Thyroid gland (tissue), 4 donors: ENCODE results near the gene INTS3. TPM values are rescaled to one million over a fixed set of nuclear protein-coding genes. Genes with fewer than 3 reads are reported as not detected.

ENCODE experiments used
- DNase-seq, 2 donors: peaks; one replicate each; pipeline ENCODE4 v3.0.0-alpha.2; 2019
- H3K27ac ChIP-seq, 3 donors: fragments of 200-600 bp; sonication (generic); 1 replicate in 2 of 3; 2 replicates in 1 of 3; pipeline ENCODE4 v1.5.1; 2016 to 2019; ENCODE audit warnings: mild to moderate bottlenecking in 1 of 3, moderate library complexity in 1 of 3
- H3K27me3 ChIP-seq: fragments of 200-600 bp; sonication (generic); one replicate; pipeline ENCODE4 v1.5.1; 2019
- H3K36me3 ChIP-seq, 2 donors: fragments of 200-600 bp; sonication (generic); one replicate each; pipeline ENCODE4 v1.5.1; 2016 to 2019
- H3K4me1 ChIP-seq, 2 donors: fragments of 200-600 bp; sonication (generic); one replicate each; pipeline ENCODE4 v1.5.1; 2017 to 2019
- H3K4me3 ChIP-seq, 3 donors: fragments of 200-600 bp; sonication (generic); replicated peaks in 1 of 3; 1 replicate in 2 of 3; 2 replicates in 1 of 3; pipeline ENCODE4 v1.5.1; 2016; ENCODE audit warnings: mild to moderate bottlenecking in 1 of 3
- H3K9me3 ChIP-seq: fragments of 200-600 bp; sonication (generic); one replicate; pipeline ENCODE4 v1.5.1; 2017
- POLR2A ChIP-seq, 2 donors: fragments of 450-650 bp; IDR thresholded peaks; one replicate each; pipeline ENCODE4 v1.6.1; 2017; ENCODE audit warnings: antibody characterized with exemption in 2 of 2, mild to moderate bottlenecking in 2 of 2, moderate library complexity in 1 of 2
- WGBS, 2 donors: methylation state at CpG; one replicate each; pipeline ENCODE4 v1.1.5; 2017; 5-methylcytosine and 5-hydroxymethylcytosine counted together
- intact Hi-C: fragments of 100-400 bp; cut with DNase I; formaldehyde crosslinking; loops from one replicate; pipeline ENCODE4 v1.15.1; 2023
- microRNA-seq: library from miRNA; unstranded; fragments of <30 nt; microRNA quantifications from one replicate; pipeline ENCODE4, GENCODE V29; 2016
- small RNA-seq: library from RNA; depleted of rRNA; stranded (forward); fragments of <200 nt; gene quantifications from one replicate; pipeline ENCODE3, GENCODE V24; 2016
- total RNA-seq, 4 donors: library from RNA; depleted of rRNA; stranded (reverse); fragments of >200 nt; gene quantifications; one replicate each; pipeline ENCODE4 v1.2.3, GENCODE V29; 2016
- TF ChIP-seq, protein P1 (sequence below), 6 experiments: fragments of 200-600 bp in 3 of 6; fragments of 450-650 bp in 3 of 6; sonication (generic) in 3 of 6; IDR thresholded peaks; one replicate each; pipeline ENCODE4 v1.5.1; 2016 to 2019; ENCODE audit warnings: antibody characterized with exemption in 6 of 6, mild to moderate bottlenecking in 2 of 6, inconsistent platforms in 1 of 6, moderate library complexity in 1 of 6

INTS3 gene
- total RNA-seq, 4 donors from 2014 or later = 50.0 to 60.9 (median 56.3) TPM

DNA sequence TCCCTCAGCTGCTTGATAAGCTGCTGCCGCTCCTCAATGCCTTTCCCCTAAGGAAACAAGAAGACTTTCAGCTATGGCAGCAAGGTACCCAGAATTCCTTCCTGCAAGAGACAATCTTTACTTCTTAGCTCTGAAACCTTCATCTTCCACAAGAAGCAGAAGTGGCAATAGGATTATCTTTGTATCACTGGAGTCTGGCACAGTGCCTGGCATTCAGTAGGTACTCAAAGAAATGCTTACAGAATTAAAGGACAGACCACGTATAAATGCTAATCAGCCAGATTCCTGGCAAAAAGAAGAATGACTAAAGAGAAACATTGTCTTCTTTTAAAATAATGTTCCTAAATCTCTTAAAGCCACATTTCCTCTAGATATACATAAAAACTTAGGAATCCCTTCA is 91.0 kb downstream of the INTS3 start:
- intact Hi-C loops = no loop called here
- WGBS, 2 donors = 89 to 94% methylated on average over 2 of the region's 2 CpGs
- Histone ChIP-seq H3K4me3 (no peak overlapping the region), H3K4me1 (no peaks in the 10 kb centered on the region), H3K36me3 (peaks cover 29 to 41% of the 10 kb centered on the region in 2 donors), H3K27me3 (no peaks in the 10 kb centered on the region), H3K9me3 (no peaks in the 10 kb centered on the region), H3K27ac (no peak overlapping the region)
- TF ChIP-seq, protein P1, sequence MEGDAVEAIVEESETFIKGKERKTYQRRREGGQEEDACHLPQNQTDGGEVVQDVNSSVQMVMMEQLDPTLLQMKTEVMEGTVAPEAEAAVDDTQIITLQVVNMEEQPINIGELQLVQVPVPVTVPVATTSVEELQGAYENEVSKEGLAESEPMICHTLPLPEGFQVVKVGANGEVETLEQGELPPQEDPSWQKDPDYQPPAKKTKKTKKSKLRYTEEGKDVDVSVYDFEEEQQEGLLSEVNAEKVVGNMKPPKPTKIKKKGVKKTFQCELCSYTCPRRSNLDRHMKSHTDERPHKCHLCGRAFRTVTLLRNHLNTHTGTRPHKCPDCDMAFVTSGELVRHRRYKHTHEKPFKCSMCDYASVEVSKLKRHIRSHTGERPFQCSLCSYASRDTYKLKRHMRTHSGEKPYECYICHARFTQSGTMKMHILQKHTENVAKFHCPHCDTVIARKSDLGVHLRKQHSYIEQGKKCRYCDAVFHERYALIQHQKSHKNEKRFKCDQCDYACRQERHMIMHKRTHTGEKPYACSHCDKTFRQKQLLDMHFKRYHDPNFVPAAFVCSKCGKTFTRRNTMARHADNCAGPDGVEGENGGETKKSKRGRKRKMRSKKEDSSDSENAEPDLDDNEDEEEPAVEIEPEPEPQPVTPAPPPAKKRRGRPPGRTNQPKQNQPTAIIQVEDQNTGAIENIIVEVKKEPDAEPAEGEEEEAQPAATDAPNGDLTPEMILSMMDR (IDR thresholded peaks at IDR 0.05) = no peak
- TF ChIP-seq POLR2A (IDR thresholded peaks at IDR 0.05) = no peak
- no peak for DNase-seq

Small RNA genes within 50 kb of the gene (microRNA-seq; reads per million reads assigned to microRNA genes)
- gene MIR8083 = not detected

Small RNA genes within 50 kb of the gene (small RNA-seq; reads per million reads assigned to genes)
- not detected for gene MIR8083
- gene RF00019 = not detected
- not detected for gene RN7SL372P

Other genes starting within 250 kb of the INTS3 start
- gene S100A6, start 192.1 kb upstream of the INTS3 start, total RNA-seq = 100 to 1,000 TPM; 128 to 573 (median 360) TPM
- gene S100A5, start 187.1 kb upstream of the INTS3 start, total RNA-seq = 10 to 100 TPM in 1 of 4 donors, 1 to 10 TPM in 3; 2.2 to 12.6 (median 6.5) TPM
- 100 to 1,000 TPM in 2 of 4 donors, 10 to 100 TPM in 2; 57.3 to 251 (median 133) TPM for gene S100A4, start 182.2 kb upstream of the INTS3 start, total RNA-seq
- 1 to 10 TPM in 1 of 4 donors, under 1 TPM in 1, not detected in 2; 0.83 to 1.7 TPM for gene S100A3, start 178.8 kb upstream of the INTS3 start, total RNA-seq
- 10 to 100 TPM in 1 of 4 donors, 1 to 10 TPM in 3; 2.6 to 10.1 (median 5.9) TPM for gene S100A2, start 162.2 kb upstream of the INTS3 start, total RNA-seq
- gene S100A16, start 114.9 kb upstream of the INTS3 start, total RNA-seq = 100 to 1,000 TPM in 1 of 4 donors, 10 to 100 TPM in 3; 62.7 to 104 (median 76.3) TPM
- gene S100A14, start 111.7 kb upstream of the INTS3 start, total RNA-seq = 100 to 1,000 TPM; 112 to 175 (median 132) TPM
- gene S100A13, start 100.5 kb upstream of the INTS3 start, total RNA-seq = 100 to 1,000 TPM; 219 to 545 (median 343) TPM
- 100 to 1,000 TPM; 139 to 498 (median 231) TPM for gene S100A1, start 99.6 kb upstream of the INTS3 start, total RNA-seq
- gene CHTOP, start 94.0 kb upstream of the INTS3 start, total RNA-seq = 100 to 1,000 TPM in 3 of 4 donors, 10 to 100 TPM in 1; 99.1 to 124 (median 105) TPM
- gene SNAPIN, start 69.3 kb upstream of the INTS3 start, total RNA-seq = 10 to 100 TPM; 52.0 to 71.9 (median 63.9) TPM
- 100 to 1,000 TPM; 111 to 167 (median 151) TPM for gene ILF2, start 57.1 kb upstream of the INTS3 start, total RNA-seq
- gene NPR1, start 49.4 kb upstream of the INTS3 start, total RNA-seq = 10 to 100 TPM; 20.9 to 35.1 (median 30.0) TPM
- gene SLC27A3, start 47.4 kb downstream of the INTS3 start, total RNA-seq = 10 to 100 TPM; 14.4 to 32.5 (median 23.2) TPM
- 10 to 100 TPM; 20.1 to 28.8 (median 21.5) TPM for gene GATAD2B, start 194.9 kb downstream of the INTS3 start, total RNA-seq
- 10 to 100 TPM; 28.9 to 63.7 (median 44.8) TPM for gene DENND4B, start 218.7 kb downstream of the INTS3 start, total RNA-seq
- gene CRTC2, start 230.6 kb downstream of the INTS3 start, total RNA-seq = 10 to 100 TPM; 11.4 to 22.5 (median 18.1) TPM
- 100 to 1,000 TPM in 2 of 4 donors, 10 to 100 TPM in 2; 90.4 to 109 (median 99.5) TPM for gene SLC39A1, start 235.5 kb downstream of the INTS3 start, total RNA-seq
- gene CREB3L4, start 239.9 kb downstream of the INTS3 start, total RNA-seq = 10 to 100 TPM in 3 of 4 donors, 1 to 10 TPM in 1; 6.6 to 23.1 (median 17.0) TPM
- gene JTB, start 249.6 kb downstream of the INTS3 start, total RNA-seq = 100 to 1,000 TPM; 173 to 393 (median 247) TPM